Activated CD4-positive, alpha-beta T cell treated with anti-CD3 and anti-CD28 coated beads, Interleukin-10, Interleukin-2, amounts not matched to agents 100 ng/mL and 50 ng/mL, durations not matched to agents 16 hours and 8 hours (primary cell): ENCODE measurements around the gene CSNK1A1.
"Not testable (repeated sequence)": the region's sequence is repeated elsewhere in the genome, so short reads cannot be mapped to it uniquely, and the experiment has no call there.

Experiments
- DNase-seq: peaks from one replicate; pipeline ENCODE4 v3.0.0-alpha.2; 2020

Gene CSNK1A1

GRCh38 chr5:149526845-149527590 lies 24.2 kb downstream of the CSNK1A1 start:
- DNase-seq: no peak

DNA sequence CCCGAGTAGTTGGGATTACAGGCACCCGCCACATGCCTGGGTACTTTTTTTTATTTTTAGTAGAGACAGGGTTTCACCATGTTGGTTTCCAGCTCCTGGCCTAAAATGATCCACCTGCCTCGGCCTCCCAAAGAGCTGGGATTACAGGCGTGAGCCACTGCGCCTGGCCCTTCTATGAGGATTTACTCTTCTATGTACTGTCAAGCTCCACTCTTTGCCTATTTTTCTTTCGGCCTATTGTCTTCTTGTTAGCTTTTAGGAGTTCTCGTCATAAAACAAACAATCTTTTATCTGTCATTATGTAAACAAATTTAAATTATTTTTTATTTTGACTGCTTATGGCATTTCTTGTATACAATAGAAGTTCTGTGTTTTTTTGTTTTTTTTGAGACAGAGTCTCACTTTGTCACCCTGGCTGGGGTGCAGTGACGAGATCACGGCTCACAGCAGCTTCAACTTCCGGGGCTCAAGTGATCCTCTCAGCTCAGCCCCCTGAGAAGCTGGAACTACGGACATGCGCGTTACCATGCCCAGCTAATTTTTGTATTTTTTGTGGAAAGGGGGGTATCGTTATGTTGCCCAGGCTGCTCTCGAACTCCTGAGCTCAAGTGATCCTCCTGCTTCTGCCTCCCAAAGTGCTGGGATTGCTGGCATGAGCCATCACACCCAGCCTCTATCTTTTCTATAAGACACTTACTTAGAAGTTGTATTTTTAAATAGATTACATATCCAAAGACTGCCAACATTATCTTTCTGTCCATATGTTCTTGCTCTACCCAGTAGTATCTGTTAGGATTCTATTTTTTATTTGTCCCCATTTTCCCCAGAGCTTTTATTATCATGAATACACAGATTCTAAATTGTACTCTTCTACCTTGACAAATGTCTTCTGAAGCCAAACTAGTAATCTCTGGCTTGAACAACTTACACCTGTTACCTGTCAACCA lies 29.2 kb downstream of the CSNK1A1 start:
- DNase-seq: no peak

DNA sequence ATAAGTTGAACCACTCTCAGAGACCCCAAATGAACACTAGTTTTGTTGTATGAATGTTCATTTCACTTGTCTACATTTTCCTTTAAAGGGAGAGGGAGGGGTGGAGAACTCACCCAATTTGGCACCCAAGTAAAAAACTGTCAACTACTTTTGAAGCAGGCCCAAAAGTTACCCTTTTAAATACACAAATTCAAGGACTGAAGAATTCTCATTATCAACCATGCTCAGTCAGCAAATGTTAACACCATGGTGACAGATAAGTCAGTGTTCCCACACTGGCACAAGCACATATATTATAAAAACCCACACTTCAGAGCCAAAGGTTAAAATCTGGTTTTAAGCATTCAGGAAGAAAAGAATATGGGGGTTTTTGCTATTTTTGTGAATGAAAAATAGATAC lies 31.6 kb downstream of the CSNK1A1 start:
- DNase-seq: no peak

- DNase-seq: no peak
Observed at GRCh38 chr5:149518620-149519019, 32.6 kb downstream of the CSNK1A1 start.

DNA sequence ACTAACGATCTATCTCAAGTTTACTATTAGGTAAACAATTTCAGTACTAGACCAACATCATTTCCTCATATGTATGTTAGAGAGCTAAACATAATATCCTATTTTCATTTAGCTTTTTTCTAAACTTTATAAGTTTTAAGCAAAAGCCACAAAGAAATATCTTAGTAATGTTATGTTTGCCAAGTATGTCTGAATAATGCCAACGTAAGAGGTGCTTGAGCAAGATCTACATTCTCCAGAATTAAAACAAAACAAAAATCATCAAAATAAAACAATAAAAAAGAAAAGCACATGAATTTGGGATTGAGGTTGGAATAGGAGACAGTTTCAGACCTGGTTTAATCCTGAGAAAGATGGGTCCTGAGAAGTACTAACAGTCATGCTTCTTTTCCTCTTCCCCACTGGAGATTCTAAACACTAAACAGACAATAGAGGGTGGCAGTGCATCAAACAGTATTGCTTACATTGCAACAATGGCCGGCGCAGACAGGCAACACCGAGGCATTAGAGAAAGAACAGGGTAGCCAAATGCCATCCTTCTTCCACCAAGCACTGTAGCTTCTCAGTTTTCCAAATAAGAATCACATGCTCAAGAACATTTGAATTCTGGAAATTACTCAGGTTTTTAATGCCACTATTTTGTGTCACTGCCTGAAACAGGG lies 33.6 kb downstream of the CSNK1A1 start:
- no peak for DNase-seq

DNA sequence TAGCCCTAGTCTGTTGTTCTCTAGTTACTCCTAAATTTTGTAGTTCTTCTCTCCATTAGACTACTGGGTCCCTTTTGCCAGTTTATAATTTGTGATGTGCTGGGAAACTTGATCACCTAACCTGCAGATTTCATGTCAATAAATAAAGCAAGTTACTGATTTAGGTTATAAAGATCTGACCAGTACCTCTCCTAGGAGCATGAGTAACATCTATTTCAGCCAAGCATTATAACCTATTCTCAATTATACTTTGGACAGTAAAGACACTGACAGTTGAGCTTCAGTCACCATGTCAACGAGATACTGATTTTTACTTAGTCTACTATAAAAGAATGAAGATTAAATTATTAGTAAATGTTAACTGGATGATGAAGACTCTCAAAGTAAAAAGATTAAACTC lies 36.7 kb downstream of the CSNK1A1 start:
- no peak for DNase-seq

DNA sequence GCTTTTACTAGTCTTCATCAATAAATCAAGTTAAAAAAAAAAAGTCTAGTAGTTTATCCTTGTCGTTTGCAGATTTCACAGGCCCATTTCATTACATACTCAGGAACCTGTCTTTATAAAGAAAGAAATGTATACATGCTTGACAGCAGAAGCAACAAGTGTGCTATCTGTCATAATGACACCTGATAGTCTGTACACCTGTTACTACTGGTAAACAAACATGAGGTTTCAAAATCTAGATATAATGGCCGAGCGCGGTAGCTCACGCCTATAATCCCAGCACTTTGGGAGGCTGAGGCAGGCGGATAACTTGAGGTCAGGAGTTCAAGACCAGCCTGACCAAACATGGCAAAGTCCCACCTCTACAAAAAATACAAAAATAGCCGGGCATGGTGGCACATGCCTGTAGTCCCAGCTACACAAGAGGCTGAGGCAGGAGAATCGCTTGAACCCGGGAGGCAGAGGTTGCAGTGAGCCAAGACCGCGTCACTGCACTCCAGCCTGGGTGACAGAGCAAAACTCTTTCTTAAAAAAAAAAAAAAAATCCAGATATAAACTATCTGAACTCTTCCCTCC lies 37.8 kb downstream of the CSNK1A1 start:
- not testable (repeated sequence) for DNase-seq

GRCh38 chr5:149510136-149510535 lies 41.1 kb downstream of the CSNK1A1 start:
- DNase-seq: no peak

- no peak for DNase-seq
Observed at GRCh38 chr5:149504677-149505076, 46.6 kb downstream of the CSNK1A1 start.

DNA sequence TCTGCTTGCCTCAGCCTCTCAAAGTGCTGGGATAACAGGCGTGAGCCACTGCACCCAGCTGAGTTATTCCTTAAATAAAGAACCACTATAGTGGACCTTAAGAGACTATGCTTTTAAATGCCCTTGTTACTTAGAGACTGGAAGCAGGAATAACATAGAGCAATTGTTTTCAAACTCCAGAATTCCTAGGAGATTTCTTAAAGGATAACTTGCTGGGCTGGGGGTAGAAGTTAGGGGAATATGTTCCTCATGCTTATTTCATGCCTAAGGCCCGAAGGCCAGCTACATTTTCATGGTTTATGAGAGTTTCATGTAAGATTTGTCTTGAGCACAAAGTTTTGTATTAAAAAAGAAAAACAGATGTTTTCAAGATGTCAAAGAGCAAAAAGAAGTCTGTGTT lies 48.2 kb downstream of the CSNK1A1 start:
- no peak for DNase-seq

DNA sequence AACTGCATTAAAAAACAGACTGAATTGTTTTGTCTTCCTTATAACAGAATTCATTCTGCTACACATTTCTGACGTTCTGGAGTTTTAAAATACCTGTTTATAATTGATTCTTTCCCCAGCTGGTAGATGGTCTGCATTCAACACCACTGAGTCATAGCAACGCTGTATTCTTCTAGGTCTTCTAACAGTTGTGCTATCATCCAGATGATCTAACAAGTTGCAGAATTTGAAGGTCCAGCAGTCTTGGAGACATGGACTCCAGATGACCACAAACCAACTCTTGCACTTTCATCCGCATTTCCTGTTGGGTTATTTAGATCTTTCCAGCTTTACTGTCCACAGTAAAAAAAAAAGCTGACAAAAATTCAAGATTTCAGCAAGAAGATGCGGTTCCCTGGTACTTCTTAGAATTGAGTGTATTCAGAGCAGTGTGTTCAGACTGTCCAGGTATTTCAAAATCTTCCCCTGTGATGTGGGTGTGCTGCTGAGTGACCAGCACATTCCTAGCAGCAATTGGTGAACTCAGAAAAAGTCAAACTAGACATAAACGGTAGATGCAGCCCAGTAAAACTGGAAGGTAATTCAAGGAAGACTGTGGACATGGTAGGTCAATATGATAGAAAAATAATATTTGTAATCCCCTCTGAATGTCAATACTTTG lies 50.2 kb downstream of the CSNK1A1 start:
- DNase-seq: no peak

- no peak for DNase-seq
Observed at GRCh38 chr5:149498724-149499336, 52.4 kb downstream of the CSNK1A1 start.

- DNase-seq: no peak
Observed at GRCh38 chr5:149497357-149497756, 53.9 kb downstream of the CSNK1A1 start.

- DNase-seq: no peak
Observed at GRCh38 chr5:149496917-149497316, 54.3 kb downstream of the CSNK1A1 start.

DNA sequence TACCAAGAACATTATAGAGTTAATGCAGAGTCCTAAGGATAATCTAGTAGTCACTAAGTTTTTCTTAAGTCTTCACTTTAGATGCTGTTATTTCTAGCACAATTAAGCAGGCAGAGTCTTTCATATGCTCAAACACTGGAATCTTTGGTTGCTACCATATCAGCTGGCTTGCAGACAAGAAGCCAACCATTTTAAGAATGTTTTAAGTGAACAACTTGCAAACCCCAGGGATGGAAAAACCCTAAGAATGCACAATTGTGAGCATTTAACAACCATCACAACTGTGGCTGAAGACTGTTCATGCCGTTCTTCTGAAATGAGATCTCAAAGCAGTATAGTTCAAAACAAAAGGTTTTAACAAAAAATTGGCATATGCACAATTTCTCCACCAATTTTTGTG lies 55.1 kb downstream of the CSNK1A1 start:
- DNase-seq: no peak

DNA sequence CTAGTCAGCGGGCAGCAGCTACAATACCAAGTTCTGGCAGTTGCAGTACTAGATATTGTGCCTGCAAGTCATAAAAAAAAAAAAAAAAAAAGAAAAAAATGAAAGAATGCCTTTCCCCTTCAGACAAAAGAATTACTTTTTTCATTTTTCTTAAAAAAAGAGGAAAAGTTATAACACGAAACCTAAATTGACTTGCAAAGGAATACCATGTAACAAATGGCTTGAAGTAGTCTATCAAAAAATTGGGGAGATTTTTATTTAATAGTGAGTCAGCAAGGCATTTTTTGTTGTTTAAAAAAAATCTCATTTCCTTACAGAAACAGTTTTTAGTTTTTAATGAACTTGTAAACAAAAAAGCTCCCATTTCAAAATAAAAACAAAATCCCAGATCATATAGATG lies 55.6 kb downstream of the CSNK1A1 start:
- no peak for DNase-seq

GRCh38 chr5:149493316-149493715 lies 57.9 kb downstream of the CSNK1A1 start:
- no peak for DNase-seq

DNA sequence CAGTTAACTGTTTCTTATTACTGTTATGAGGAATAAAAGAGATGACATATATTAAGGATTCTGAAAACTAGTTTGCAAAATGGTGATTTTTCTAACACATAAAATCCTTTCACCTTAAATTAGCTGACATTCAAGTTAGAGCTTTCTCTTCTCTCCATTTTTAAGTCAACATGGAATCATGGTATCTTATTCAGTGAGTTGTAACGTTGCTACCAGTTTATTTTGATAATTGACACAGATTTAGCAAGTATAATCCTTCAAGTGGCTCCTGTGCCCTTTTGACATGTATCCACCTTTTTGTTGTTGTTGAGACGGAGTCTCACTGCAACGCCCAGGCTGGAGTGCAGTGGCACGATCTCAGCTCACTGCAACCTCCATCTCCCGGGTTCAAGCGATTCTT lies 58.5 kb downstream of the CSNK1A1 start:
- DNase-seq: no peak

DNA sequence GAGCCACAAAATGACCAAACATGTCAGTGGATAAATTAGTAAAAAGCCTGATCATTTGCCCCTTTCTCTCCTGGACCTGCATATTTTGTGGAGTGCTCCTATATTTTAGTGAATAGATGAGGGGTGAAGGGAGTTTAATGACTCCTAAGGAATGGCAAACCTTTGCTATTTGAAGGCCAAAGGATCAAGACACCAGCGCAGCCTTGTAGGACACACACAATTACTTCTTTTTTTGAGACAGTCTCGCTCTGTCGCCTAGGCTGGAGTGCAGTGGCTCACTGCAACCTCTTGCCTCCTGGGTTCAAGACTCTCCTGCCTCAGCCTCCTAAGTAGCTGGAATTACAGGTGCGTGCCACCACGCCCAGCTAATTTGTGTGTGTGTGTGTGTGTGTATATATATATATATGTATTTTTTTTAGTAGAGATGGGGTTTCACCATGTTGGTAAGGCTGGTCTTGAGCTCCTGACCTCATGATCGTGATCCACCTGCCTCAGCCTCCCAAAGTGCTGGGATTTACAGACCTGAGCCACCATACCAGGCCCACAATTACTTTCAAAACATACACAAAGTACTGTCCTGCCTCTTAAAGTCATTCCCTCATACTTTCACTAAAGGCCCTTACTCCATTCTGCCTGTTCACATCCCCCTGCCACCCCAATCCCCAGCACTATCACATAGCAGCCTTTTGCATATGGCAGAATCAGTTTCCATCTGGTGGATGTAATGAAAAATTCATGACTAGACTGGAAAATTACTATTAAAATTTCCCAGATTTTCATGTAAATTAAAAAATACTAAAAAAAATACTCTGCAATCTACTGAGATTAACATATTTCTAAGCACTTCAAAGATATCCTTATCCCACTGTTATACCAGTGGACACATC lies 60.4 kb downstream of the CSNK1A1 start:
- DNase-seq: no peak

- DNase-seq: no peak
Observed at GRCh38 chr5:149489605-149490037, 61.6 kb downstream of the CSNK1A1 start.
